ENCODE data around the gene LRMDA.
"Not testable (repeated sequence)": the region's sequence is repeated elsewhere in the genome, so short reads cannot be mapped to it uniquely, and the experiment has no call there.

LRMDA gene

DNA sequence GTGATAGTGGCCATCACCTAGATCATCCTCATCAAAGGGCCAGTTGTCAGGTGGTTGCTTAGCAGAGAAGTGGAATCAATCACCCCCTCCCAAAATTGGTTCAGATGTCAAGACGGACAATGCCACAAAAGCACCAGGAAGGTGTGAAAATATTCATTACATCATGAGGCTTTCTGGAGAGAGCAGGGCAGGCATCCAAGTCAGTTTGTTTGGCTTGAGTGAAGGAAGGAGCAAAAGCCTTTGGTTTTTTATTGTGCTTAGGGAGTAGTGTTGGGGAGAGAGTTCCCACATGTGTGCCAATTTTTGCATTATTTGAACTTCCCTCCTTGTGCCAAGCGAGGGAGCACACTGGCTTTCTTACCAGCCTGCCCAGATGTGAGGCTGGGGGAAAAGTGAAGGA, 1082.9 kb downstream of the LRMDA start:
- no peak overlapping the region for H3K27ac ChIP-seq
- TF ChIP-seq, protein P1, sequence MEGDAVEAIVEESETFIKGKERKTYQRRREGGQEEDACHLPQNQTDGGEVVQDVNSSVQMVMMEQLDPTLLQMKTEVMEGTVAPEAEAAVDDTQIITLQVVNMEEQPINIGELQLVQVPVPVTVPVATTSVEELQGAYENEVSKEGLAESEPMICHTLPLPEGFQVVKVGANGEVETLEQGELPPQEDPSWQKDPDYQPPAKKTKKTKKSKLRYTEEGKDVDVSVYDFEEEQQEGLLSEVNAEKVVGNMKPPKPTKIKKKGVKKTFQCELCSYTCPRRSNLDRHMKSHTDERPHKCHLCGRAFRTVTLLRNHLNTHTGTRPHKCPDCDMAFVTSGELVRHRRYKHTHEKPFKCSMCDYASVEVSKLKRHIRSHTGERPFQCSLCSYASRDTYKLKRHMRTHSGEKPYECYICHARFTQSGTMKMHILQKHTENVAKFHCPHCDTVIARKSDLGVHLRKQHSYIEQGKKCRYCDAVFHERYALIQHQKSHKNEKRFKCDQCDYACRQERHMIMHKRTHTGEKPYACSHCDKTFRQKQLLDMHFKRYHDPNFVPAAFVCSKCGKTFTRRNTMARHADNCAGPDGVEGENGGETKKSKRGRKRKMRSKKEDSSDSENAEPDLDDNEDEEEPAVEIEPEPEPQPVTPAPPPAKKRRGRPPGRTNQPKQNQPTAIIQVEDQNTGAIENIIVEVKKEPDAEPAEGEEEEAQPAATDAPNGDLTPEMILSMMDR (conservative IDR thresholded peaks at IDR 0.05): no peak

GRCh38 chr10:76514869-76515268, 1083.4 kb downstream of the LRMDA start:
- TF ChIP-seq, protein P1 (conservative IDR thresholded peaks at IDR 0.05): no peak
- no peak overlapping the region for H3K27ac ChIP-seq

DNA sequence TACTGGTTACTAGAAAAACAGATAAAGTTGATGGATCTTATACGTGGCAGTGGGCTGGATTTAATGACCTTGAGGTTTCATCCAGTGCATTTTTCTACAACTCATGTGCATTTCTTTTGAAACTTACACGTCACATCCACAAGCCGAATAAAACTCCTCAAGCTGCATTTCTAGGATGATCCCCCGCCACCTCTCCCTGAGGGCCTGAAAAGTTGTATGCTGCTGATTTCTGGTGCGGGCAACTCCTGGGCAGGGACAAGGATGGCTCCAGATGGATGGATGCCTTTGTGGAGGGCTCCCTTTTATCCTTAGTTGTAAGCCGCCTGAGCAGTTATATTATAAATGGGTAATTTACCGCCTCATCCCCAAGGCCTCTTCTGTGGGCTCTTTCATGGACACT, 1091.1 kb downstream of the LRMDA start:
- H3K27ac ChIP-seq: no peak overlapping the region
- TF ChIP-seq, protein P1 (conservative IDR thresholded peaks at IDR 0.05): no peak

DNA sequence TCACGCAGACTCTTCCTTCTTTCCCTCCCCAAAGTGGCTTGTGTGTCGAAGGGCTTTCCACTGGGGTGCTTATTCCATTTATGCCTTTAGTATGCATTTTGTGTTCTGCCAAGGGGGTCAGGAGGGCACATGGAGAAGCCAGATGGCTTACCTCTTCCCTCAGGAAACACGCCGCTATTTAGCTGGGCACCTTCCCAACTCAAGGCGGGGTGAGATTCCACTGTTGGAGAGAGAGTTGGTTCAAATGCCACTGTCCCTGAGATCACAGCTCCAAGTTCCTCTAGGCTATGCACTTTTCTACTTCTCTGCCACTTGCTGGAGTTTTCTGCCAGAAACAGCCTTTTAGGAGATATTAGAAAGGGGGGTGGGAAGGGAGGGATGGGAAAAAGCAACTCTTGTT, 1091.8 kb downstream of the LRMDA start:
- TF ChIP-seq, protein P1 (conservative IDR thresholded peaks at IDR 0.05): no peak
- no peak overlapping the region for H3K27ac ChIP-seq

GRCh38 chr10:76523791-76524351, 1092.4 kb downstream of the LRMDA start:
- TF ChIP-seq, protein P1 (conservative IDR thresholded peaks at IDR 0.05): no peak
- no peak overlapping the region for H3K27ac ChIP-seq

- H3K27ac ChIP-seq: not testable (repeated sequence)
These were observed 1095.4 kb downstream of the LRMDA start for GRCh38 chr10:76526833-76527232.

DNA sequence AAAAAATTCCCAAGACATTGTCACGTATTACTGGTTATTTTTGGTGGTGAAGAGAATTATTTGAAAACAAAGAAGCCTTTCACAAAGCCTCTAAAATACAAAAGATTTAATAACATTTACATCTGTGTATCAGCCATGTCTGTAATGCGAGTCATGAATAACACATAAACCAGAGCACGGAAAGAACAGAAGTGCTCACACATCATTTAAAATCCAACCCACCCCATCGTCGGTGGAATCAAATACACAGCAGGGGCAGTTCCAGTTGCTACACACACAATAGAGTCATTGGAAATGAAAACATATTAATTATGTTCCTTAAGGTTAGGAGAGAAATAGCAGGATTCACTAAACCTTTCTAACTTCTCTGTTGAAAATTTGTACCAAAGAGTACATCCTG, 1108.9 kb downstream of the LRMDA start:
- no peak overlapping the region for H3K27ac ChIP-seq
- TF ChIP-seq, protein P1 (conservative IDR thresholded peaks at IDR 0.05): no peak

- no peak overlapping the region for H3K27ac ChIP-seq
- TF ChIP-seq, protein P1 (conservative IDR thresholded peaks at IDR 0.05): no peak
These were observed 1109.4 kb downstream of the LRMDA start for GRCh38 chr10:76540786-76541185.

All from VCaP (cell line).